HL-60 (cell line): Measurements from ENCODE around the gene USP38.
"Not testable (repeated sequence)": the region's sequence is repeated elsewhere in the genome, so short reads cannot be mapped to it uniquely, and the experiment has no call there.

Experiments
- DNase-seq, 2 experiments: peaks; one replicate each; pipeline ENCODE4 v3.0.0-alpha.2; 2010 to 2020; ENCODE audit warnings: low read depth in 1 of 2, low spot score in 1 of 2
- H3K27ac ChIP-seq: fragments of 250-450 bp; sonication (Bioruptor Pico); replicated peaks from 2 replicates; pipeline ENCODE4 v1.5.1; 2020; ENCODE audit warnings: mild to moderate bottlenecking, moderate library complexity
- H3K27me3 ChIP-seq: fragments of 250-450 bp; sonication (Bioruptor Pico); 2 replicates; pipeline ENCODE4 v1.5.1; 2021; ENCODE audit warnings: mild to moderate bottlenecking, moderate library complexity; ENCODE audit not compliant: insufficient read depth, poor library complexity, severe bottlenecking
- H3K4me3 ChIP-seq: replicated peaks from 2 replicates; pipeline ENCODE4 v1.5.1; 2011; ENCODE audit warnings: mild to moderate bottlenecking, control low read depth, low read length; ENCODE audit not compliant: insufficient read depth
- CTCF ChIP-seq: IDR thresholded peaks from one replicate; pipeline ENCODE4 v1.5.1; 2011; ENCODE audit warnings: low read length, control low read depth, inconsistent platforms; ENCODE audit not compliant: insufficient read depth
- GABPA ChIP-seq: IDR thresholded peaks from 2 replicates; pipeline ENCODE4 v1.6.1; 2012; ENCODE audit warnings: low read depth
- POLR2AphosphoS5 ChIP-seq: IDR thresholded peaks from 2 replicates; pipeline ENCODE4 v1.6.1; 2012; ENCODE audit warnings: low read depth
- REST ChIP-seq: IDR thresholded peaks from 2 replicates; pipeline ENCODE4 v1.6.1; 2012; ENCODE audit warnings: low read depth; ENCODE audit not compliant: insufficient replicate concordance
- SPI1 ChIP-seq: IDR thresholded peaks from 2 replicates; pipeline ENCODE4 v1.6.1; 2012; ENCODE audit warnings: low read depth, mild to moderate bottlenecking, borderline replicate concordance

Gene USP38

GRCh38 chr4:143262838-143263237 lies 78.1 kb downstream of the USP38 start:
- Histone ChIP-seq H3K27me3 (no peaks in the 10 kb centered on the region), H3K27ac (no peak overlapping the region), H3K4me3 (no peak overlapping the region)
- TF ChIP-seq POLR2AphosphoS5 (no peak), GABPA (no peak), CTCF (no peak), REST (no peak), SPI1 (no peak)
- DNase-seq = no peak

GRCh38 chr4:143267690-143268089 lies 83.0 kb downstream of the USP38 start:
- H3K4me3 ChIP-seq, H3K27me3 ChIP-seq, H3K27ac ChIP-seq, DNase-seq: not testable (repeated sequence)

GRCh38 chr4:143270256-143270838 lies 85.6 kb downstream of the USP38 start:
- TF ChIP-seq CTCF (no peak), REST (no peak), GABPA (no peak), SPI1 (no peak), POLR2AphosphoS5 (no peak)
- H3K27me3 ChIP-seq = no peaks in the 10 kb centered on the region
- H3K4me3 ChIP-seq = no peak overlapping the region
- no peak for DNase-seq
- no peak overlapping the region for H3K27ac ChIP-seq
